ENCODE results near the gene RELA.
"Not testable (repeated sequence)": the region's sequence is repeated elsewhere in the genome, so short reads cannot be mapped to it uniquely, and the experiment has no call there.

RELA gene

GRCh38 chr11:65648997-65649493 lies 13.7 kb downstream of the RELA start:
- DNase-seq (ENCODE audit: low spot score), result no peak

GRCh38 chr11:65646958-65647701 lies 15.6 kb downstream of the RELA start:
- peak; percentile 65 for DNase-seq (ENCODE audit: low spot score)

GRCh38 chr11:65646288-65646957 lies 16.3 kb downstream of the RELA start:
- DNase-seq (ENCODE audit: low spot score), result no peak

- no peak for DNase-seq (ENCODE audit: low spot score)
Observed at GRCh38 chr11:65645710-65646109, 17.0 kb downstream of the RELA start.

GRCh38 chr11:65644837-65645236 lies 17.9 kb downstream of the RELA start:
- DNase-seq (ENCODE audit: low spot score), result no peak

GRCh38 chr11:65643971-65644370 lies 18.7 kb downstream of the RELA start:
- no peak for DNase-seq (ENCODE audit: low spot score)

- DNase-seq (ENCODE audit: low spot score), result no peak
Observed at GRCh38 chr11:65642014-65642671, 20.6 kb downstream of the RELA start.

- no peak for DNase-seq (ENCODE audit: low spot score)
Observed at GRCh38 chr11:65641297-65642013, 21.3 kb downstream of the RELA start.

GRCh38 chr11:65640483-65641296 lies 22.0 kb downstream of the RELA start:
- peak; percentile 65 for DNase-seq (ENCODE audit: low spot score)

GRCh38 chr11:65639623-65640482 lies 22.9 kb downstream of the RELA start:
- peak; percentile 56 for DNase-seq (ENCODE audit: low spot score)

GRCh38 chr11:65639228-65639597 lies 23.5 kb downstream of the RELA start:
- DNase-seq (ENCODE audit: low spot score), result not testable (repeated sequence)

- peak; percentile 79 for DNase-seq (ENCODE audit: low spot score)
Observed at GRCh38 chr11:65637794-65638419, 24.8 kb downstream of the RELA start, which contains the start of gene SIPA1. Gene SIPA1, plus strand, starts transcription at chr11:65638101. Its CDS starts 2,821 bp downstream, at chr11:65640922.

GRCh38 chr11:65637032-65637557 lies 25.6 kb downstream of the RELA start:
- DNase-seq (ENCODE audit: low spot score), result no peak

GRCh38 chr11:65636108-65637031 lies 26.3 kb downstream of the RELA start:
- no peak for DNase-seq (ENCODE audit: low spot score)

GRCh38 chr11:65634905-65635731 lies 27.6 kb downstream of the RELA start:
- no peak for DNase-seq (ENCODE audit: low spot score)

- DNase-seq (ENCODE audit: low spot score), result no peak
Observed at GRCh38 chr11:65634440-65634839, 28.3 kb downstream of the RELA start.

- DNase-seq (ENCODE audit: low spot score), result no peak
Observed at GRCh38 chr11:65634109-65634436, 28.6 kb downstream of the RELA start.

All from globus pallidus (tissue), 1 donor.